H1 (cell line): ENCODE measurements around the gene MBOAT1.

Experiments
- EGR1 ChIP-seq: IDR thresholded peaks from 2 replicates; pipeline ENCODE4 v1.6.1; 2011; ENCODE audit warnings: low read depth, low read length, borderline replicate concordance
- EZH2 ChIP-seq: fragments of 200-600 bp; sonication (generic); IDR thresholded peaks from 2 replicates; pipeline ENCODE4 v1.7.1; 2012; ENCODE audit warnings: low read depth, mild to moderate bottlenecking, moderate library complexity, low read length, inconsistent platforms; ENCODE audit not compliant: severe bottlenecking
- JUN ChIP-seq: IDR thresholded peaks from 2 replicates; pipeline ENCODE4 v1.6.1; 2011; ENCODE audit warnings: low read depth, mild to moderate bottlenecking, improper control_type of control experiment, low read length
- JUND ChIP-seq: IDR thresholded peaks from 2 replicates; pipeline ENCODE4 v1.6.1; 2011; ENCODE audit warnings: mild to moderate bottlenecking, improper control_type of control experiment, low read length
- MAFK ChIP-seq: IDR thresholded peaks from 2 replicates; pipeline ENCODE4 v1.6.1; 2012; ENCODE audit warnings: low read depth, mild to moderate bottlenecking, improper control_type of control experiment, low read length
- NANOG ChIP-seq: IDR thresholded peaks from 2 replicates; pipeline ENCODE4 v1.6.1; 2011; ENCODE audit warnings: low read length, low read depth, mild to moderate bottlenecking, inconsistent platforms; ENCODE audit not compliant: insufficient read depth, poor library complexity, severe bottlenecking
- NRF1 ChIP-seq: IDR thresholded peaks from 2 replicates; pipeline ENCODE4 v1.6.1; 2011; ENCODE audit warnings: mild to moderate bottlenecking, low read depth, low read length, improper control_type of control experiment
- POLR2A ChIP-seq, 2 experiments: IDR thresholded peaks; 1 replicate in 1 of 2; 2 replicates in 1 of 2; pipeline ENCODE4 v1.6.1; 2011; ENCODE audit warnings: low read depth in 2 of 2, low read length in 2 of 2, mild to moderate bottlenecking in 2 of 2; ENCODE audit errors: control extremely low read depth in 1 of 2
- POLR2AphosphoS5 ChIP-seq: IDR thresholded peaks from 2 replicates; pipeline ENCODE4 v1.6.1; 2011; ENCODE audit warnings: low read depth, low read length
- SIX5 ChIP-seq: IDR thresholded peaks from 2 replicates; pipeline ENCODE4 v1.6.1; 2011; ENCODE audit warnings: mild to moderate bottlenecking, low read depth, low read length
- SP2 ChIP-seq: IDR thresholded peaks from 2 replicates; pipeline ENCODE4 v1.6.1; 2012; ENCODE audit warnings: mild to moderate bottlenecking, low read length, inconsistent platforms
- ZNF274 ChIP-seq: IDR thresholded peaks from 2 replicates; pipeline ENCODE4 v1.7.0; 2012; ENCODE audit warnings: low read length, borderline replicate concordance; ENCODE audit errors: extremely low read depth
- TF ChIP-seq, protein P1 (sequence below), 3 experiments: IDR thresholded peaks; 1 replicate in 2 of 3; 2 replicates in 1 of 3; pipeline versions ENCODE4 v1.5.1 to v1.6.1; 2011; ENCODE audit warnings: low read length in 3 of 3, mild to moderate bottlenecking in 3 of 3, inconsistent platforms in 2 of 3, low read depth in 1 of 3, moderate library complexity in 1 of 3; ENCODE audit not compliant: insufficient read depth in 1 of 3; ENCODE audit errors: control extremely low read depth in 1 of 3

DNA sequence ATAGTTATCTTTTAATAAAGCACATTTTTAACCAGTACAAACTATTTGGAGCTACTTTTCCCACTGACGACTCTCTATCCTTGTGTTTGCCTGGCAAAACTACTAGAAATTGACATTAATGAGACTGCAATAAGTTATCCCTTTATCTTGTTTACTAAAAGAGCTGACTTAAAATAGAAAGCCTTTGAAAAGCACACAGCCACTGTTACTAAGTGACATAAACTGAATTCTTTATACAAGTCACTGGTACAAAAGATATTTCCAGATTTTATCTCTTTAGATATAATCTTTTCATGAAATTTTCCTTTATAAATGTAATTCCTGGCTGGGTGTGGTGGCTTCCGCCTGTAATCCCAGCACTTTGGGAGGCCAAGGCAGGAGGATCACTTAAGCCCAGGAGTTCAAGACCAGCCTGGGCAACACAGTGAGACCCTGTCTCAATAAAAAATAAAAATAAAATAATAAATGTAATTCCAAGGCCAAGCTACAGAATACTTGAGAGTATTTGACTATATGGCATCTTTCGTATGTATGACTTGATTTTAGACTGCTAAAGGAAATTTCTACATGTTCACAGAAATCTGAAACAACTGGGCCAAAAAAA lies 9.5 kb downstream of the MBOAT1 start:
- no peak for TF ChIP-seq SIX5
- TF ChIP-seq JUND = no peak
- no peak for TF ChIP-seq JUN
- no peak for TF ChIP-seq POLR2AphosphoS5
- TF ChIP-seq POLR2A (IDR thresholded peaks at IDR 0.05; ENCODE audit: control extremely low read depth in 1 of 2, low read depth in 2 of 2, low read length in 2 of 2) = no peak
- TF ChIP-seq, protein P1, sequence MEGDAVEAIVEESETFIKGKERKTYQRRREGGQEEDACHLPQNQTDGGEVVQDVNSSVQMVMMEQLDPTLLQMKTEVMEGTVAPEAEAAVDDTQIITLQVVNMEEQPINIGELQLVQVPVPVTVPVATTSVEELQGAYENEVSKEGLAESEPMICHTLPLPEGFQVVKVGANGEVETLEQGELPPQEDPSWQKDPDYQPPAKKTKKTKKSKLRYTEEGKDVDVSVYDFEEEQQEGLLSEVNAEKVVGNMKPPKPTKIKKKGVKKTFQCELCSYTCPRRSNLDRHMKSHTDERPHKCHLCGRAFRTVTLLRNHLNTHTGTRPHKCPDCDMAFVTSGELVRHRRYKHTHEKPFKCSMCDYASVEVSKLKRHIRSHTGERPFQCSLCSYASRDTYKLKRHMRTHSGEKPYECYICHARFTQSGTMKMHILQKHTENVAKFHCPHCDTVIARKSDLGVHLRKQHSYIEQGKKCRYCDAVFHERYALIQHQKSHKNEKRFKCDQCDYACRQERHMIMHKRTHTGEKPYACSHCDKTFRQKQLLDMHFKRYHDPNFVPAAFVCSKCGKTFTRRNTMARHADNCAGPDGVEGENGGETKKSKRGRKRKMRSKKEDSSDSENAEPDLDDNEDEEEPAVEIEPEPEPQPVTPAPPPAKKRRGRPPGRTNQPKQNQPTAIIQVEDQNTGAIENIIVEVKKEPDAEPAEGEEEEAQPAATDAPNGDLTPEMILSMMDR (IDR thresholded peaks at IDR 0.05; ENCODE audit: control extremely low read depth in 1 of 3, insufficient read depth in 1 of 3, low read depth in 1 of 3, low read length in 3 of 3) = no peak
- TF ChIP-seq EZH2 = no peak
- TF ChIP-seq EGR1 = no peak
- no peak for TF ChIP-seq SP2
- no peak for TF ChIP-seq MAFK
- TF ChIP-seq ZNF274 = no peak
- TF ChIP-seq NRF1 = no peak
- no peak for TF ChIP-seq NANOG
